ENCODE data around the gene ECE1.

DNA sequence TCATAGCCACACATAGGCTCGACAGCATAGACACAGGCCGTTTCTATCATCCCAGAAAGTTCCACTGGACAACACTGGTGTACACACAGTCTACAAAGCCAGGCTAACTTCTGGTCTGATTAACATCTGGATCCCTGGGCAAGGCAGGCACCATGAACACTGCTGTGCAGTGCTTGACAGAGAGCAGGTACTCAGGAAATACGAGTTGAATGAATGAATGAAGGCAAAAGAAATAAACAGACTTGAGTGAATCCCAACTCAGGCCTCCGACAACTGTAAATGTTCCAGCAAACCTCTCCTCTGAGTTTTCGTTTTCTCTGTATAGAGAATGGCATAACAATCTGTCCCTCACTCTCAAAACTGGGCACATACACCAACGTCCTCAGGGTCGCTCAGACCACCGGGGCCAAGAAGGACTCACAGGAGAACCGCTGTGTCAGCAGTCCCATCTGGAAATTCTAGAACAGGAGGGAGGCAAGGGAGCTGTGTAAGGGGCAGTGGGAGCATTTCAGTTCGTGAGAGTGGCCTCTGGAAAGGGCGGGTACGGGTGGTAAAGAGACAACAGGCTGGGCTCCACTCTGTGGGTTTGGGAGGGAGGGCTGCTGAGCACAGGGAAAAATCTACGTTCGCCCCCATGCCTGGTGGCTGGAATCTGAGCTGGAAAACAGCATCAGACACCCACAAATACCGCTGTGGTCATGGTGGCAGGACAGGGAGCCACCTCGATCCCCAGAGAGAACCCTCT, 15.1 kb upstream of the ECE1 start:
- TF ChIP-seq CTCF (conservative IDR thresholded peaks at IDR 0.05 in 1 of 2, IDR thresholded peaks at IDR 0.05 in 1 of 2; ENCODE audit: low read depth in 1 of 2, low read length in 2 of 2) = no peak
- no peak for TF ChIP-seq EZH2 (IDR thresholded peaks at IDR 0.05; ENCODE audit: low read length, missing control alignments)
